ENCODE data around the gene CRYL1. TPM values are rescaled to one million over a fixed set of nuclear protein-coding genes. Genes with fewer than 3 reads are reported as not detected.
A peak's percentile ranks its signal among the peaks of the same experiment; 100 is the strongest.

The CRYL1 gene
- polyA plus RNA-seq, 3 donors, result 35.0 to 70.2 (median 51.4) TPM

DNA sequence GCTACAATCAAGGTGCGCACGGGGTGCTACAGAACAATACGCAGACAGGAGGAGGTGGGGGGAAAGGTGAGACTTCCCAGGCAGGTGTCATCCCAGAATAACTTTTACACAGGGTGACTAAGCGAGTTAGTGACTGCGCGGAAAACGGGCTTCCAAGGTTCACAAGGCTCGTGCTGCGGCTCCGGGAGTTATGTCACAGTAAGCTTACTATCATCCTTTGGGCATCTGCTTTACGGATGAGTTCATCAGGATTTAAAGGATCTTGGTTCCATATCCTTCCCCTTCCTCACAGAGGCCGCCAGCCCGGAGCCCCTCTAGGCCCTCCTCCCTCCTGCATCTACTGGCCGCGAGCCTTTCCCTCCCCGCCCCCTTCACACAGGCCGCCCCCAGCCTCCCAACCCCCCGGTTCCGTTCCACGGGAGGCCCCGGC is 40.8 kb upstream of the CRYL1 start:
- peak in 2 of 3 donors; percentile 44 to 60 for DNase-seq
- no peaks in the 10 kb centered on the region for H3K79me2 ChIP-seq (ENCODE audit: insufficient read depth, low read length)
- H3K4me1 ChIP-seq (ENCODE audit: control insufficient read depth in 1 of 2, insufficient read depth in 2 of 2, low read length in 2 of 2), result peaks cover 18 to 20% of the 10 kb centered on the region in 2 donors
- H3K36me3 ChIP-seq (replicated peaks in 1 of 2; ENCODE audit: control insufficient read depth in 1 of 2, insufficient read depth in 2 of 2, low read length in 2 of 2), result no peaks in the 10 kb centered on the region
- peak overlapping the region; percentile 83 for H3K4me2 ChIP-seq (replicated peaks; ENCODE audit: extremely low read depth, low read length, poor library complexity, severe bottlenecking)
- Mint-ChIP-seq H3K27ac (peak overlapping the region; percentile 87 to 97 (median 94)), H3K27me3 (ENCODE audit: low read depth in 3 of 3) (peaks cover 0 to 2% (median 2%) of the 10 kb centered on the region in 3 donors), H3K36me3 (no peaks in the 10 kb centered on the region), H3K4me1 (peaks cover 20% of the 10 kb centered on the region), H3K4me3 (peak overlapping the region; percentile 85 to 89), H3K9me3 (peaks cover 5 to 19% (median 17%) of the 10 kb centered on the region in 7 donors)
- no peaks in the 10 kb centered on the region for H4K20me1 ChIP-seq (ENCODE audit: insufficient read depth, low read length)
- peaks cover 8 to 11% of the 10 kb centered on the region in 2 donors for H3K9me3 ChIP-seq (replicated peaks in 1 of 2; ENCODE audit: control insufficient read depth in 1 of 2, insufficient read depth in 1 of 2, low read length in 2 of 2)
- intact Hi-C loops (cut with micrococcal nuclease), result loop anchor here in 1 of 2 donors (5.0 kb wide), 1 partner anchor 39 kb away; the partner anchor contains the start of gene CRYL1
- peak overlapping the region; percentile 92 for H2AFZ ChIP-seq (ENCODE audit: insufficient read depth, low read depth, low read length, poor library complexity, severe bottlenecking)
- H3K4me3 ChIP-seq (replicated peaks in 1 of 3; ENCODE audit: low read depth in 2 of 3, low read length in 3 of 3), result peak overlapping the region; percentile 61 to 86 (median 79)
- H3K27me3 ChIP-seq (ENCODE audit: control insufficient read depth in 2 of 2, insufficient read depth in 2 of 2, low read length in 2 of 2), result no peaks in the 10 kb centered on the region
- WGBS (ENCODE audit: insufficient coverage), result 7% methylated on average over 15 of the region's 21 CpGs
- TF ChIP-seq, protein P1, sequence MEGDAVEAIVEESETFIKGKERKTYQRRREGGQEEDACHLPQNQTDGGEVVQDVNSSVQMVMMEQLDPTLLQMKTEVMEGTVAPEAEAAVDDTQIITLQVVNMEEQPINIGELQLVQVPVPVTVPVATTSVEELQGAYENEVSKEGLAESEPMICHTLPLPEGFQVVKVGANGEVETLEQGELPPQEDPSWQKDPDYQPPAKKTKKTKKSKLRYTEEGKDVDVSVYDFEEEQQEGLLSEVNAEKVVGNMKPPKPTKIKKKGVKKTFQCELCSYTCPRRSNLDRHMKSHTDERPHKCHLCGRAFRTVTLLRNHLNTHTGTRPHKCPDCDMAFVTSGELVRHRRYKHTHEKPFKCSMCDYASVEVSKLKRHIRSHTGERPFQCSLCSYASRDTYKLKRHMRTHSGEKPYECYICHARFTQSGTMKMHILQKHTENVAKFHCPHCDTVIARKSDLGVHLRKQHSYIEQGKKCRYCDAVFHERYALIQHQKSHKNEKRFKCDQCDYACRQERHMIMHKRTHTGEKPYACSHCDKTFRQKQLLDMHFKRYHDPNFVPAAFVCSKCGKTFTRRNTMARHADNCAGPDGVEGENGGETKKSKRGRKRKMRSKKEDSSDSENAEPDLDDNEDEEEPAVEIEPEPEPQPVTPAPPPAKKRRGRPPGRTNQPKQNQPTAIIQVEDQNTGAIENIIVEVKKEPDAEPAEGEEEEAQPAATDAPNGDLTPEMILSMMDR (IDR thresholded peaks at IDR 0.05), result no peak
- peak overlapping the region; percentile 75 for H3K9ac ChIP-seq (ENCODE audit: insufficient read depth, low read length, poor library complexity, severe bottlenecking)
- H3K27ac ChIP-seq (ENCODE audit: low read depth in 1 of 2, low read length in 2 of 2), result peak overlapping the region; percentile 90 to 92

- peaks cover 8 to 11% of the 10 kb centered on the region in 2 donors for H3K9me3 ChIP-seq (replicated peaks in 1 of 2; ENCODE audit: control insufficient read depth in 1 of 2, insufficient read depth in 1 of 2, low read length in 2 of 2)
- H3K36me3 Mint-ChIP-seq, result no peaks in the 10 kb centered on the region
- H3K9me3 Mint-ChIP-seq, result peaks cover 5 to 18% (median 17%) of the 10 kb centered on the region in 7 donors
- H3K4me2 ChIP-seq (replicated peaks; ENCODE audit: extremely low read depth, low read length, poor library complexity, severe bottlenecking), result no peak overlapping the region
- no peaks in the 10 kb centered on the region for H3K36me3 ChIP-seq (replicated peaks in 1 of 2; ENCODE audit: control insufficient read depth in 1 of 2, insufficient read depth in 2 of 2, low read length in 2 of 2)
- no peaks in the 10 kb centered on the region for H3K79me2 ChIP-seq (ENCODE audit: insufficient read depth, low read length)
- peaks cover 0 to 2% (median 2%) of the 10 kb centered on the region in 3 donors for H3K27me3 Mint-ChIP-seq (ENCODE audit: low read depth in 3 of 3)
- H3K9ac ChIP-seq (ENCODE audit: insufficient read depth, low read length, poor library complexity, severe bottlenecking), result no peak overlapping the region
- H3K4me1 ChIP-seq (ENCODE audit: control insufficient read depth in 1 of 2, insufficient read depth in 2 of 2, low read length in 2 of 2), result peaks cover 16 to 20% of the 10 kb centered on the region in 2 donors
- no peaks in the 10 kb centered on the region for H4K20me1 ChIP-seq (ENCODE audit: insufficient read depth, low read length)
- peak overlapping the region in 1 of 7 donors; percentile 14 for H3K27ac Mint-ChIP-seq
- H3K27ac ChIP-seq (ENCODE audit: low read depth in 1 of 2, low read length in 2 of 2), result no peak overlapping the region
- no peak for DNase-seq
- TF ChIP-seq, protein P1 (IDR thresholded peaks at IDR 0.05), result no peak
- H3K4me1 Mint-ChIP-seq, result peaks cover 17% of the 10 kb centered on the region
- intact Hi-C loops (cut with micrococcal nuclease), result loop anchor here in 1 of 2 donors (5.0 kb wide), 1 partner anchor 38 kb away; the partner anchor contains the start of gene CRYL1
- H3K27me3 ChIP-seq (ENCODE audit: control insufficient read depth in 2 of 2, insufficient read depth in 2 of 2, low read length in 2 of 2), result no peaks in the 10 kb centered on the region
- no peak overlapping the region for H3K4me3 ChIP-seq (replicated peaks in 1 of 3; ENCODE audit: low read depth in 2 of 3, low read length in 3 of 3)
- no peak overlapping the region for H2AFZ ChIP-seq (ENCODE audit: insufficient read depth, low read depth, low read length, poor library complexity, severe bottlenecking)
- WGBS (ENCODE audit: insufficient coverage), result 93% methylated on average over 9 of the region's 11 CpGs
- no peak overlapping the region for H3K4me3 Mint-ChIP-seq
Measured at GRCh38 chr13:20565115-20565736, 39.6 kb upstream of the CRYL1 start.
